Calu3 (cell line): ENCODE measurements around the gene TSPAN10. TPM values are rescaled to one million over a fixed set of nuclear protein-coding genes. Genes with fewer than 3 reads are reported as not detected.

Source experiments
- BruUV-seq: library from RNA; stranded (reverse); fragments of 400-500 nt; replicated peaks from 2 replicates; lab custom pipeline; 2021; lab: Mats Ljungman, UMichigan
- CTCF ChIA-PET: fragments of 300-600 bp; sonication (Branson Sonifier 250); formaldehyde crosslinking; loops from one replicate; lab custom pipeline; 2022; ENCODE audit warnings: antibody characterized with exemption; lab: Charles Lee
- DNase-seq: peaks from one replicate; pipeline ENCODE4 v3.0.0; 2022
- H3K27ac Mint-ChIP-seq: one replicate; pipeline ENCODE4 v1.8.0; 2022; ENCODE audit warnings: mixed read lengths; ENCODE audit not compliant: unreplicated experiment
- H3K27me3 Mint-ChIP-seq: one replicate; pipeline ENCODE4 v1.8.0; 2022; ENCODE audit warnings: mixed read lengths; ENCODE audit not compliant: unreplicated experiment
- H3K36me3 Mint-ChIP-seq: one replicate; pipeline ENCODE4 v1.8.0; 2022; ENCODE audit warnings: mild to moderate bottlenecking, moderate library complexity, mixed read lengths; ENCODE audit not compliant: insufficient read depth, unreplicated experiment
- H3K4me1 Mint-ChIP-seq: one replicate; pipeline ENCODE4 v1.8.0; 2022; ENCODE audit warnings: mild to moderate bottlenecking, low read depth, mixed read lengths; ENCODE audit not compliant: unreplicated experiment
- H3K4me3 Mint-ChIP-seq: one replicate; pipeline ENCODE4 v1.8.0; 2022; ENCODE audit warnings: mild to moderate bottlenecking, low read depth, moderate library complexity, mixed read lengths; ENCODE audit not compliant: unreplicated experiment
- H3K9me3 Mint-ChIP-seq: one replicate; pipeline ENCODE4 v1.8.0; 2022; ENCODE audit warnings: low read depth, mixed read lengths; ENCODE audit not compliant: unreplicated experiment
- CTCF ChIP-seq: fragments of 200-600 bp; IDR thresholded peaks from one replicate; pipeline ENCODE4 v1.8.0; 2022; ENCODE audit warnings: antibody characterized with exemption; ENCODE audit not compliant: unreplicated experiment
- intact Hi-C: fragments of 100-400 bp; cut with micrococcal nuclease; formaldehyde crosslinking; loops from one replicate; pipeline ENCODE4 v1.10.0; 2022; ENCODE audit not compliant: unreplicated experiment
- total RNA-seq: library from RNA; stranded (reverse); gene quantifications from 2 replicates; pipeline ENCODE4 v1.2.3, GENCODE V29; 2022

The TSPAN10 gene
- total RNA-seq, 1 experiment from 2014 or later, result 2.9 TPM

GRCh38 chr17:81690549-81690948 is 53.6 kb downstream of the TSPAN10 start:
- CTCF ChIA-PET, result no interaction called here
- BruUV-seq, result no TSS peak
- intact Hi-C loops, result no loop called here
- Mint-ChIP-seq H3K4me1 (no peaks in the 10 kb centered on the region), H3K27me3 (no peaks in the 10 kb centered on the region), H3K36me3 (peaks cover 81% of the 10 kb centered on the region), H3K4me3 (no peak overlapping the region), H3K27ac (no peak overlapping the region), H3K9me3 (no peaks in the 10 kb centered on the region)
- no peak for DNase-seq
- no peak for TF ChIP-seq CTCF

- BruUV-seq, result no TSS peak
- CTCF ChIA-PET, result no interaction called here
- Mint-ChIP-seq H3K27ac (no peak overlapping the region), H3K9me3 (no peaks in the 10 kb centered on the region), H3K4me1 (no peaks in the 10 kb centered on the region), H3K36me3 (peaks cover 82% of the 10 kb centered on the region), H3K27me3 (no peaks in the 10 kb centered on the region), H3K4me3 (no peak overlapping the region)
- intact Hi-C loops, result no loop called here
- no peak for DNase-seq
- TF ChIP-seq CTCF, result no peak
These were observed 54.2 kb downstream of the TSPAN10 start for GRCh38 chr17:81691196-81691595.

GRCh38 chr17:81691608-81692007 is 54.6 kb downstream of the TSPAN10 start:
- Mint-ChIP-seq H3K9me3 (no peaks in the 10 kb centered on the region), H3K36me3 (peaks cover 81% of the 10 kb centered on the region), H3K27ac (no peak overlapping the region), H3K27me3 (no peaks in the 10 kb centered on the region), H3K4me1 (no peaks in the 10 kb centered on the region), H3K4me3 (no peak overlapping the region)
- DNase-seq, result no peak
- no TSS peak for BruUV-seq
- intact Hi-C loops, result no loop called here
- CTCF ChIA-PET, result no interaction called here
- TF ChIP-seq CTCF, result no peak

- intact Hi-C loops, result no loop called here
- TF ChIP-seq CTCF, result no peak
- H3K27me3 Mint-ChIP-seq, result no peaks in the 10 kb centered on the region
- DNase-seq, result no peak
- no peak overlapping the region for H3K4me3 Mint-ChIP-seq
- no peaks in the 10 kb centered on the region for H3K4me1 Mint-ChIP-seq
- CTCF ChIA-PET, result no interaction called here
- BruUV-seq, result no TSS peak
- peaks cover 88% of the 10 kb centered on the region for H3K36me3 Mint-ChIP-seq
- H3K27ac Mint-ChIP-seq, result no peak overlapping the region
- H3K9me3 Mint-ChIP-seq, result no peaks in the 10 kb centered on the region
These were observed 56.7 kb downstream of the TSPAN10 start for GRCh38 chr17:81693509-81694210.
